K562 (cell line): Measurements from ENCODE around the gene YPEL5. TPM values are rescaled to one million over a fixed set of nuclear protein-coding genes. Genes with fewer than 3 reads are reported as not detected.

Source experiments
- AFF4 ChIP-seq: sonication (generic); formaldehyde crosslinking; IDR thresholded peaks from 2 replicates; pipeline ENCODE4 v1.8.0; 2023; ENCODE audit warnings: mild to moderate bottlenecking, missing genetic modification reagents
- KDM2B ChIP-seq: fragments of 250-450 bp; sonication (Bioruptor Pico); IDR thresholded peaks from 2 replicates; pipeline ENCODE4 v1.8.0; 2021; ENCODE audit warnings: mild to moderate bottlenecking, moderate library complexity
- KLF16 ChIP-seq: IDR thresholded peaks from 2 replicates; pipeline ENCODE4 v1.6.1; 2016; ENCODE audit warnings: antibody characterized with exemption
- LARP7 ChIP-seq: fragments of 450-650 bp; IDR thresholded peaks from 2 replicates; pipeline ENCODE4 v1.6.1; 2016
- NFE2 ChIP-seq: IDR thresholded peaks from 2 replicates; pipeline ENCODE4 v1.6.1; 2014; ENCODE audit warnings: antibody characterized with exemption, low read depth
- PKNOX1 ChIP-seq: fragments of 450-650 bp; IDR thresholded peaks from 2 replicates; pipeline ENCODE4 v1.6.1; 2016
- RNF2 ChIP-seq: sonication (generic); IDR thresholded peaks from 2 replicates; pipeline ENCODE4 v1.6.1; 2016
- SRSF9 ChIP-seq: fragments of 200-400 bp; formaldehyde crosslinking; IDR thresholded peaks from 2 replicates; pipeline ENCODE4 v1.6.1; 2017; ENCODE audit warnings: low read depth, low read length, borderline replicate concordance
- TAF9B ChIP-seq: fragments of 450-650 bp; IDR thresholded peaks from 2 replicates; pipeline ENCODE4 v1.6.1; 2018; ENCODE audit warnings: mild to moderate bottlenecking; ENCODE audit not compliant: partially characterized antibody
- TBL1XR1 ChIP-seq, 2 experiments: IDR thresholded peaks; 2 replicates each; pipeline ENCODE4 v1.6.1; 2012; ENCODE audit warnings: improper control_type of control experiment in 2 of 2, low read length in 2 of 2, mild to moderate bottlenecking in 1 of 2
- TCF7L2 ChIP-seq: fragments of 150-350 bp; IDR thresholded peaks from 2 replicates; pipeline ENCODE4 v1.6.1; 2016; ENCODE audit warnings: low read depth, mild to moderate bottlenecking, low read length, moderate library complexity
- USF2 ChIP-seq: sonication (generic); formaldehyde crosslinking; IDR thresholded peaks from 2 replicates; pipeline ENCODE4 v1.5.0; 2020; ENCODE audit warnings: missing genetic modification reagents
- YY1 ChIP-seq, 3 experiments: IDR thresholded peaks; 2 replicates each; pipeline ENCODE4 v1.6.1; 2011; ENCODE audit warnings: low read length in 2 of 3, mild to moderate bottlenecking in 2 of 3, moderate library complexity in 2 of 3, borderline replicate concordance in 1 of 3, control low read depth in 1 of 3, low read depth in 1 of 3; ENCODE audit not compliant: insufficient read depth in 3 of 3, insufficient replicate concordance in 2 of 3, control insufficient read depth in 1 of 3, insufficient read length in 1 of 3; ENCODE audit errors: extremely low read depth in 1 of 3
- ZFX ChIP-seq: sonication (generic); formaldehyde crosslinking; IDR thresholded peaks from 2 replicates; pipeline ENCODE4 v1.8.0; 2022; ENCODE audit warnings: mild to moderate bottlenecking, missing genetic modification reagents, moderate library complexity
- ZNF311 ChIP-seq: fragments of 250-450 bp; sonication (Bioruptor Pico); IDR thresholded peaks from 2 replicates; pipeline ENCODE4 v1.4.0; 2020; ENCODE audit warnings: mild to moderate bottlenecking, moderate library complexity
- ZNF324 ChIP-seq: fragments of 250-450 bp; sonication (Bioruptor Pico); IDR thresholded peaks from 2 replicates; pipeline ENCODE4 v1.4.0; 2020; ENCODE audit warnings: mild to moderate bottlenecking
- ZNF431 ChIP-seq: sonication (generic); formaldehyde crosslinking; IDR thresholded peaks from 2 replicates; pipeline ENCODE4 v1.8.0; 2022; ENCODE audit warnings: mild to moderate bottlenecking, missing genetic modification reagents
- polyA plus RNA-seq, 8 experiments: library from polyadenylated mRNA; depleted of rRNA in 4 of 8; stranded (reverse) in 5 of 8; unstranded in 3 of 8; fragments of >200 nt; fragmentation: Nextera tagmentation in 2 of 8; fragmentation: Illumina TruSeq in 1 of 8; extraction: Ambion mirVana in 2 of 8; extraction: Trizol in 1 of 8; gene quantifications; 2 replicates each; pipeline versions ENCODE4 v1.2.1 to v1.2.3, GENCODE V29; 2011 to 2014; ENCODE audit warnings: inconsistent platforms in 1 of 8, missing spikeins in 1 of 8
- total RNA-seq, 7 experiments: library from RNA; depleted of rRNA in 6 of 7; stranded (reverse); fragments of >200 nt in 6 of 7; fragmentation: Illumina TruSeq in 2 of 7; extraction: Trizol in 2 of 7; gene quantifications; 2 replicates each; pipeline versions ENCODE4 v1.2.1 to v1.2.3, GENCODE V29; 2011 to 2021; ENCODE audit warnings: low replicate concordance in 1 of 7
- TF ChIP-seq, protein P1 (sequence below): fragments of 450-650 bp; IDR thresholded peaks from 2 replicates; pipeline ENCODE4 v1.7.0; 2016; ENCODE audit warnings: borderline replicate concordance
- TF ChIP-seq, protein P2 (sequence below): sonication (generic); formaldehyde crosslinking; IDR thresholded peaks from 2 replicates; pipeline ENCODE4 v1.8.0; 2022; ENCODE audit warnings: missing genetic modification reagents, mild to moderate bottlenecking, borderline replicate concordance

The YPEL5 gene
- total and polyA plus RNA-seq, 9 of the 15 experiments (the other 6 are each of a cell fraction or from before 2014, with no cell fraction given): 5.4 to 34.4 (median 12.3) TPM

- TF ChIP-seq, protein P1, sequence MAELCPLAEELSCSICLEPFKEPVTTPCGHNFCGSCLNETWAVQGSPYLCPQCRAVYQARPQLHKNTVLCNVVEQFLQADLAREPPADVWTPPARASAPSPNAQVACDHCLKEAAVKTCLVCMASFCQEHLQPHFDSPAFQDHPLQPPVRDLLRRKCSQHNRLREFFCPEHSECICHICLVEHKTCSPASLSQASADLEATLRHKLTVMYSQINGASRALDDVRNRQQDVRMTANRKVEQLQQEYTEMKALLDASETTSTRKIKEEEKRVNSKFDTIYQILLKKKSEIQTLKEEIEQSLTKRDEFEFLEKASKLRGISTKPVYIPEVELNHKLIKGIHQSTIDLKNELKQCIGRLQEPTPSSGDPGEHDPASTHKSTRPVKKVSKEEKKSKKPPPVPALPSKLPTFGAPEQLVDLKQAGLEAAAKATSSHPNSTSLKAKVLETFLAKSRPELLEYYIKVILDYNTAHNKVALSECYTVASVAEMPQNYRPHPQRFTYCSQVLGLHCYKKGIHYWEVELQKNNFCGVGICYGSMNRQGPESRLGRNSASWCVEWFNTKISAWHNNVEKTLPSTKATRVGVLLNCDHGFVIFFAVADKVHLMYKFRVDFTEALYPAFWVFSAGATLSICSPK: no peak
- TF ChIP-seq ZFX (CRISPR knock-in tag) (peak; percentile 91), ZNF324 (CRISPR knock-in tag) (no peak), PKNOX1 (peak; percentile 97), AFF4 (no peak), TBL1XR1 (IDR thresholded peaks at IDR 0.05; ENCODE audit: low read length in 2 of 2) (peak in 1 of 2 experiments; percentile 57; a peak in 2 of 4 replicates), NFE2 (peak; percentile 80), TAF9B (peak; percentile 85), TCF7L2 (no peak), ZNF311 (no peak), KDM2B (CRISPR knock-in tag) (no peak), ZNF431 (CRISPR knock-in tag) (no peak), YY1 (IDR thresholded peaks at IDR 0.05; ENCODE audit: borderline replicate concordance in 1 of 3, control insufficient read depth in 1 of 3, extremely low read depth in 1 of 3, insufficient read depth in 3 of 3, insufficient read length in 1 of 3, insufficient replicate concordance in 2 of 3, low read depth in 1 of 3, low read length in 2 of 3) (peak in 1 of 3 experiments; percentile 7), LARP7 (no peak), USF2 (CRISPR knock-in tag) (no peak), SRSF9 (no peak), RNF2 (peak; percentile 60), KLF16 (0 out of 2 replicates have a peak, but pooled peaks have one; percentile 6)
- TF ChIP-seq, protein P2, sequence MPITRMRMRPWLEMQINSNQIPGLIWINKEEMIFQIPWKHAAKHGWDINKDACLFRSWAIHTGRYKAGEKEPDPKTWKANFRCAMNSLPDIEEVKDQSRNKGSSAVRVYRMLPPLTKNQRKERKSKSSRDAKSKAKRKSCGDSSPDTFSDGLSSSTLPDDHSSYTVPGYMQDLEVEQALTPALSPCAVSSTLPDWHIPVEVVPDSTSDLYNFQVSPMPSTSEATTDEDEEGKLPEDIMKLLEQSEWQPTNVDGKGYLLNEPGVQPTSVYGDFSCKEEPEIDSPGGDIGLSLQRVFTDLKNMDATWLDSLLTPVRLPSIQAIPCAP (CRISPR knock-in tag): no peak
Observed at GRCh38 chr2:30146337-30147195, at the start of gene YPEL5 (continued).
